HG02981 (cell line): ENCODE data around the gene CNTF.
"Not testable (repeated sequence)": the region's sequence is repeated elsewhere in the genome, so short reads cannot be mapped to it uniquely, and the experiment has no call there.

ENCODE experiments used
- ATAC-seq: cut with Tn5 transposase; IDR thresholded peaks from one replicate; pipeline ENCODE4 v1.9.1; 2021; ENCODE audit warnings: mild to moderate bottlenecking, moderate library complexity; ENCODE audit not compliant: unreplicated experiment

CNTF gene, protein sequence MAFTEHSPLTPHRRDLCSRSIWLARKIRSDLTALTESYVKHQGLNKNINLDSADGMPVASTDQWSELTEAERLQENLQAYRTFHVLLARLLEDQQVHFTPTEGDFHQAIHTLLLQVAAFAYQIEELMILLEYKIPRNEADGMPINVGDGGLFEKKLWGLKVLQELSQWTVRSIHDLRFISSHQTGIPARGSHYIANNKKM

DNA sequence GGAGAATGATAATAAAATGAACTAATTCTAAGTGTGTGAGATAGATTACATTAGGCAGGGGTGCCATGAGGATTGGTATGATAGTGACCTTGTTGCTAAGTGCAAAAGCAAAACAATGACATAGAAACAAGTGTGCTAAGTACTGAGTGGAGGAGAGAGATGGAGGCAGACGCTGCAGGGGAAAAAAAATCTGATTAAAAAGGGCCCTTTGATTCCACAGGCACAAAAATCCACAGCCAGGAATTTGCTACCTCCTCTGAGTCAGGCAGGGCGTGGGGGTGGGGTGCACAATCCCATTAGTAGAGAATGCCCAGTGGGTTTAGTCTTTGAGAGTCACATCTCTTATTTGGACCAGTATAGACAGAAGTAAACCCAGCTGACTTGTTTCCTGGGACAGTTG is at the start of gene CNTF:
CNTF (plus strand) TSS at position 322 of the 400 bp plus-strand sequence. CDS start 88 bp downstream, outside the sequence.
- ATAC-seq: no peak

DNA sequence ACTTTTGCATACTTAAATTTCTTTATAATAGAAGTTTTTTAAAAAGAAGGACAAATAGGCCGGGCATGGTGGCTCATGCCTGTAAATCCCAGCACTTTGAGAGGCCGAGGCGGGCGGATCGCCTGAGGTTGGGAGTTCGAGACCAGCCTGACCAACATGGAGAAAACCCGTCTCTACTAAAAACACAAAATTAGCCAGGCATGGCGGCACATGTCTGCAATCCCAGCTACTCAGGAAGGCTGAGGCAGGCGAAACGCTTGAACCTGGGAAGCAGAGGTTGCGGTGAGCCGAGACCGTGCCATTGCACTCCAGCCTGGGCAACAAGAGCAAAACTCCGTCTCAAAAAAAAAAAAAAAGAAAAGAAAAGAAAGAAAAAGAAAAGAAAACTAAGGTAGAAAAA is 49.6 kb upstream of the CNTF start:
- ATAC-seq: not testable (repeated sequence)

DNA sequence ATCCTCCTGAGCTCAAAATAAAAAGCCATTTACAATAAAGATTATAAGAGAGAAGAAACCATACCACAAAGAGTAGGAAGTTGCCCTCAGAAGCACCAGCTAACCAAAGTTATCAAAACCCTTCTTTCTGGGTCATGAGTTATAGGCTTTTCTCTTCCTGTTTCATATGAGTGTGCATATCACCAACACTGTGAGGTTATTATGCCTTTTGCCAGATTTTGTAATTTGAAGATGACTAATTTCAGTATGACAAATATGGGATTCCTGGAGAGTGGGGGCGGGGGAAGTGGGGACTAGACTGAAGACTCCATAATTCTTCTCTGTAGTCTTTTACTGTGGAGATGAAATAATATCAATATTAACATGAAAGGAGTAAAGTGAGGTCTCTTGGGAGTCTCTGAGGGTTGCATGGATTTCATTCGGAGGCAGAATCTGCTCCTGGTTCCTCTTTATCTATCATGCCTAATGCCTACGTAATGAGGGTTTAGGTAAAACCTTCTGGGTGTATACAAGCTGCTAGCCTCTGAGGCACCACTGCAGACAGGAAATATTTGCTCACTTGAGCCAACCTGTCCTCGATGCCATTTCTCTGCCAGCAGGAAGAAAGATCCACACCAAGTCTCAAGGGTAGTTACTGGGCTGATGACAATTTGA is 48.9 kb upstream of the CNTF start:
- ATAC-seq: peak; percentile 29

DNA sequence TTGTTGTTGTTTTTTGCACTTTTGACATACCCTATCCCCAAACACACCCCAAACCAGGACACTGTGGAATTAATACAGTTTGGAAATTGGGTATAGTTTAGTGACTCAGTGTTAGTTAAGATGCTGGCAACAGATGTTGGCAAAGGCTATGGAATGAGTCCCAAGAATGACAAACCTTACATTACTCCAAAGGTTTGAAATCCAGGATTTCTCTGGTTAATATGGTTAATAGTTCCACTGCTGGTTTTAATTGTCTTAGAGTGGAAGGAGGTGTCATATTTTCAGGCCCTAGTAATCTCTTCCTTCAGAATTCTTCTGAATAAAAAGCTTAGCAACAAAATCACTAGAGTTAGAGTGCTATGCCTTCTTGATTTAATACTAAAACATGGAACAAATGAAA is 47.6 kb upstream of the CNTF start:
- no peak for ATAC-seq

DNA sequence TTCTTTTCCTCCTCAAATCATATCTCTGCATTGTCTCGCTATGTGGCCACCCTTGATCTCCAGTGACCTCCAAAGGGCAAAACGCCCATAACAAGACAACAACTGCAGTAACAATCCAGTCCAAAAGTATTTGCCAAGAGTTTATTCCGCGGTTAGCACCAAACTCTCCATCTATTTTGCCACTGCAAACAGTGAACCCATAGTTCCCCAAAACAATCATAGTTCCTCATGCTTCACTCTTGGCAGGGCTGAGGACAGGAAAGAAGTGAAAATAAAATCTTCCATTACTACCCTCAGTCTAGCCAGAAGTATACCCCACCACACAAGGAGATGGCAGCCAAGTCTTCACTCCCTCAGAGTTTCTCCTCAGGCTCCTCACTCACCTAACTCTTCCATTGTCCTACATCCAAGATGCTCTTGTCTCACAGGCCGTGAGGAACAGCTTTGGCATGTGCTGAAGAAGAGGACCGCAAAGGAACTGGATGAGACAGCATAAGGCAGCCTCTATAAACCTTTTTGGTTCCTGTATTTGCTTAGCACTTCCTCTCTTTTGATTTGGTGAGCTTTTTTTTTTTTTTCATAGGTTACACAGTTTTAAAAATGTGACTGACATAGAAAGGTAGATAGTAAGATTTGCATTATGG is 47.0 kb upstream of the CNTF start, which contains the start of gene LPXN:
LPXN (minus strand) TSS at position 480 of the 644 bp plus-strand sequence; CDS start at position 396, 84 bp downstream.
- no peak for ATAC-seq

DNA sequence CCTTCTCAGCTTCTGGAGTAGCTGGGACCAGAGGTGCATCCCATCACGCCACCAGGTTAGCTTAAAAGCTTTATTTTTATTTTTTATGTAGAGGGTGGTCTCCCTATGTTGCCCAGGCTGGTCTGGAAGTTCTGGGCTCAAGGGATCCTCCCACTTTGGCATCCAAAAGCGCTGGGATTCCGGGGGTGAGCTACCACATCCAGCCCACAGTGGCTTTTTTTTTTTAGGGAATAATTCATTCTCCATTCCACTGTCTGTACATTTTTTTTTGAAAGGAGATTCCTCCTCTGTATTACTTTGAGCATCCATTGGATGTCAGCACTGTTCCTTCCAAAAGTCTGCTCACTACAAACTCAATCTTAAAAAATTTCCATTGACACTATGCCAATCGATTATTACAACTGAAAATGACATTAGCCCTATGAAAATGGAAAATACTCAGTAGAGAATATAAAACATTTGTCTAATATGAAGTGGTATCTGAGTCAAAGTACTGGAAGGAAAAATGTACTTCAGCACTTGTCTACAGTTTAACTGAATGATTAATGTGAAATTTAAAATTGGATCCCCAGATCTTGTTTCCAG is 45.5 kb upstream of the CNTF start:
- ATAC-seq: no peak

DNA sequence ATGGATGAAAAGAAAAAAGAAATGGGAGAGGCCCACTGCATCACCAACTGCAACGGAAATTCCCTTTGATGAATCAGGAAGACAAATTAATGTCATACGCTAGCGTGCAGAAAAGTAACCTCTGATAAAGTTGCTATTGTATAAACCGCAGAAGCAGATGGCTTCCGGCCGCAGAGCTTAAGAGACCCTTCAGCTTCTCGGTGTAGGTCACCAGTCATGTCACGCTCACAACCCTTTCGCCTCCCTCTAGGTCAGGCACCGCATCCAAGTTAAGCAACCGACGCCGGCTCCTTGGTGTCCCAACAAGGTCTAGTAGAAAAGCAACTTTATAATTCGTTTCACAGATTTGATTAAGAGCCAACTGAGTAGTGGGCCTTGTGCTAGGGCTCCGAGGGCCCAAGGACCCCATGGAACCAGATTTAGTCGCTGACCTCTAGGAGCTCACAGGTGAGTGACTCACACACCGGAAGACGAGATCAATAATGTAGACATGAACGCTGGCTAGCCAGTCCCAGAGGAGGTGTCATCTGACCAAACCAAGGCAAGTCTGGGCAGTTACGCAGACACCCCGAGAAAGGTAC is 44.8 kb upstream of the CNTF start:
- ATAC-seq: peak; percentile 45

DNA sequence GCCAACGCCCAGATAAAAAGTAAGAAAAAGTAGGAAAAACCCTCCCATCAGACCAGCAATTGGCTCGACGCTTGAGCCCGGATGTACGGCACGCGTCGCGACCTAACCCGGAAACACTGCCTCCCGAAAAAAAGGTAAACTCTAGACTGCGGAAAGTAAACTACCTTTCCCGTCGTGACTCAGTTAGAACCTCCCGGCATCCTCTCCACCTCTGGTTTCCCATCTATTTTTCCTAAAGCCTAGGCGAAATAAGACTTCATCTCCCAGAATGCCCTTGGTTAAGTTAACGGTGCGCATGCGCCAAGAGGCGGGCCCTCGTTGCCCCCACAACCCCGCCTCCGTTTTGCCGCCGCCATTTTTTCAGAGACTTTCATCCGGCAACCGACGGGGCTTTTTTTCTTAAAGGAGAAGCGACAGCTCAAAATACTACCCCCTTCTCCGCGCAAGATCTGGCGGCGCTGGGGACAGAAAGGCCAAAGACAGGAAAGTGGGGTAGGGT is 44.3 kb upstream of the CNTF start:
- no peak for ATAC-seq

DNA sequence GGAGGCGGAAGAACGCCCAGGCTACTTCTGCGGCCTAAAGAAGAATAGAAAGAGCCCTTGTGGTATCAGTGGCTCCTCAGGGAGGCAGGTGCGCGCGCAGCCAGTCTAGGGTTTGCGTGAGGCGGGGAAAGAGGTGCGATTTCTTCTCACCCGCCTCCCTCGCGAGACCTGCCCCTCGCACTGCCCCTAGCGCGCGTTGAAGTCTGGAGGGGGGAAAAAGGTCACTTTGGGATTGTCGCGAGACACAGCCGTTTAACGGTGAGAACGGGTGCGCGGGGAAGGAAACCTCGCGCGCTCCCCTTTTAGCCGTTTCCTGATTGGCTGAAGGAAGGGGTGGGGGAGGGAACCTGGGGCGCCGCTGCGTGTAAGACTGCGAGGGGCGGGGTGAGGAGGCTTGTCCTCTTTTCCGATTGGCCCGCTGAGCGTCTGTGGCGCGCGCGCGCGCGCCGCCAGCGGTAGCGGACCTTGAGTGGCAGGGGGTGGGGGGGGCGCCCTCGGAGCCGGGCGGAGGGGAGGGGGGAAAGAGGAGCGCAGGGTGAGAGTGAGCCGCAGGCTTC is 43.8 kb upstream of the CNTF start, which contains the start of gene ZFP91:
ZFP91 (plus strand) TSS at position 429 of the 557 bp plus-strand sequence. CDS start 219 bp downstream, outside the sequence.
- ATAC-seq: peak; percentile 39

DNA sequence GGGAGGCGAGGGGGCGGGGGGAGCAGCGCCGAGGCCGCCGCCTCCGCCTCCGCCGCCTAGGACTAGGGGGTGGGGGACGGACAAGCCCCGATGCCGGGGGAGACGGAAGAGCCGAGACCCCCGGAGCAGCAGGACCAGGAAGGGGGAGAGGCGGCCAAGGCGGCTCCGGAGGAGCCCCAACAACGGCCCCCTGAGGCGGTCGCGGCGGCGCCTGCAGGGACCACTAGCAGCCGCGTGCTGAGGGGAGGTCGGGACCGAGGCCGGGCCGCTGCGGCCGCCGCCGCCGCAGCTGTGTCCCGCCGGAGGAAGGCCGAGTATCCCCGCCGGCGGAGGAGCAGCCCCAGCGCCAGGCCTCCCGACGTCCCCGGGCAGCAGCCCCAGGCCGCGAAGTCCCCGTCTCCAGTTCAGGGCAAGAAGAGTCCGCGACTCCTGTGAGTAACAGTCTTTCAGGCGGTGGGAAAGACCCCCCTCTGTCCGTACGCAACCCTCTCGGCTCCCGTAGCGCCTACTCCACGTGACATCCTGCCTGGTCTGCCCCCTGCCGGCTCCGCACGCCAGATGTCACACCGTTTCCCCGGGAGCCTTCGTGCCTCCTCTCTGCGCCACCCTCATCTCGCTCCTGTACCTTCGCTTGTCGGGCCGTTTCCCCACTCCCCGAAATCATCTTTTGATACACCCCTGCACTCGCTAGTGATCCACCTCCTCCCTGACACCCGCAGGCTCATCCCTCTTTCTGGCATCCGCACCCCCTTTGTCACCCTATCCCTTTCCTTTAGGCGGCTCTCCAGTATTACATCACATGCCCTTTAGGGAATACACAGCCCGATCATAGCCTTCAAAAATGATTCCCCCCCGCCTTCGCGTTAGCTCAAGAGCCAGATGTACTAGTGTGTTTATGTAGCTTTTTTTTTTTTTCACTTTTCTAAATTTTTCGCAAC is 43.0 kb upstream of the CNTF start:
- peak; percentile 39 for ATAC-seq

DNA sequence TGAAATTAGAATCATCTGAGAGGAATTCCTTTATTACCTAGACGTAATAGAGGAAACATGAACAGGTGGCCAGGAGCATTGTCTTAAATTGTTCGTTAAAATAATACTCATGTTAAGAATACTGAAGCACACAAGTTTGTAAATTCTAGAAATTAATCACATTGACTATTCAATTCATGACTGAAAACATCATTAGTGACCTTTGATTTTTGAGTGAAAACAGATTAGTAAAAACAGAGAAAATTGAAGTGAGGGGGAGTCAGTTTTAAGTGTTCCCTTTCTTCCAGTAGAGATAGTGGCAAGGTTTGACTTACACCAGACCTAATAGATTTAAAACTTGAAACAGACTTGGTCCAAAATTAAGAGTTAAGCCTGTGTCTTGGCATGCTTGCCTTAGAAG is 42.2 kb upstream of the CNTF start:
- ATAC-seq: no peak

DNA sequence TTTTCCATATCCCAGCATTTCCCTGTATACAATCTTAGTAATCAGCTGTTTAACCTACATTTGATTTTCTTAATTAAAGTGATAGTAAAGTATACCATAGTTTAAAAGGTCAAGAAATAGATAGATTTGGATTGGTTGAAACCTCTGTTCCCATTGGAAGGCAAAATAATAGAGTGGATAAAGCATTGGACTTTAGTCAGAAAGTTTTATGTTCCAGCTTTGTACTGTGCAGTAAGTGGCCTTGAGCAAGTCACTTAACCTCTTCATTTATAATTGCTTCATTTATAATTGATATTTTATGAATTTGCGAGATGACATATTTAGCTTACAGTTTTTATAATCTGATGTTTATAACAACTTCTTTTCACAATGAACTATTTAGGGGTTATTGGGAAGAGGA is 40.0 kb upstream of the CNTF start:
- ATAC-seq: no peak

DNA sequence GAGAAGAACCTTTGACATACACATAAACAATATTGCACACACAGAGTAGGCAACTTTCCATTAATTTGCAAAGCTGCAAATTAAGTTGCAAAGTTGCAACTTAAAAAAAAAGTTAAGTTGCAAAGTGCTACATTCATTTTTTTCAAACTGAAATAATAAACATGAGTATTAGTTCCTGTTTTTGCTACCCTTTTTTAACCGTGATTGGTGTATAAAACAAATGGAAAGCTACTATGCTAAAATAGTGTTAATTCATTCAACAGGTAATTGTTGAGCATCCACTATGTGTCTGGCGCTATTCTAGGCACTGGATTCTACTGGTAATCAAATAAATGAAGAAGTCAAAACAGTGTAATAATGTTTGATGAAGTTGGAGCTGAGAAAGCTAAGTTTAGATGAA is 35.5 kb upstream of the CNTF start:
- ATAC-seq: no peak

DNA sequence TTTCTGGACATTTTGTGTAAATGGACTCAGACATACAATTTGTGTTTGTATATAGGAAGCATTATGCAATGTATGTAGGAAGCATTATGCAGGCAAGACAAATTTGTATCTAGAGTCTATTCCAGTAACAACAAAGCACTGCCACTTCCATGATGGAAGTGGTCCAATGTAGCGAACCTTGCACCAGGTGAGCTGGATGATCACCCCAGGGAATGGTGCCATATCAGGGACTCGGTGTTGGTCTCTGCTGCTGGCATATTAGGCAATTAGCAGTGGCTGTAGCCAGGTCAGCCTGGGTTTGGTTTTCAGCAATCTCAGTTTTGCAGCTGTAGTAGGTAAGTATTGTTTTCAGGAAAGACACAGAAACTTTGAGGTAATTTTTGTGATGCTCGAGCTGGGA is 30.8 kb upstream of the CNTF start:
- no peak for ATAC-seq

DNA sequence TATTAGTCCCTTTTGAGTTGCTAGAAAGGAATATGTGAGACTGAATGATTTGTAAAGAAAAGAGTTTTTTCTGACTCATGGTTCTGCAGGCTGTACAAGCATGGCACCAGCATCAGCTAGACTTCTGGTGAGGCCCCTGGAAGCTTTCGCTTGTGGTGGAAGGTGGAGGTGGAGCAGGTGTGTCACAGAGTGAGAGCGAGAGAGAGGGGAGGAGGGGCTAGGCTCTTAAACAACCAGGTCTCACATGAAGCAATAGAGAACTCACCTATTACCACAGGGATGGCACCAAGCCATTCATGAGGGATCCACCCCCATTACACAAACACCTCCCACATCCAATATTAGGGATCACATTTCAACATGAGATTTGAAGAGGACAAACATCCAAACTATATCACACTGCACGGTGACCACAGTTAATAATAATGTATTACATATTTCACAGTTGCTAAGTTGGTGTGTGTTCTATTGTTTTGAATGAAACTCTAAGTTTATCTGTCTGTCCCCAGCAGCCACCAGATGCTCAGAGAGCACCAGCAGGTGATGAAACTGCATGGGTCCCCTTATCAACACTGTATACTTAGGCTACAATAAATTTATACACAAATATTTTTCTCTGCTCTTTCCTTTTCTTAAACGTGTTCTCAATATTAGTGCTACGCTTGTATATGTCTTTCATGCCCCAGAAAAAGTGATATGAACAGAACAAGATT is 29.5 kb upstream of the CNTF start:
- ATAC-seq: no peak

DNA sequence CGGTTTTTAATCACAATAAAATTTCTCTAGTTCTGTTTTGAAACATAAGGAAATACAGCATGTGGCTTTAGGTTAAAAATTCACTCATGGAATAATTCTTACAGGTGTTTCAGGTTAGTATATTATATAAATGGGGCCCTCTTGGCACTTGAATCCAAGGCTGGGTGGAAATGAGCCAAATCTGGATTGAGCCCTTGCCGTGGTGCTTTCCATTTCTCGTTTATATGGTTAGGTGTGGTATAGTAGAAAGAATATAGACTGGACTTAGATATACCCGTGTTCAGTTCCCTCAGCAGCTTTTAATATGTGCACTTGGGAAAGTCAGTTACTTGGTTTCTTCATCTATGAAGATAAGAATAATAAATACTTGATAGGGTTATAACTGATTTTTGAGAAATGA is 27.6 kb upstream of the CNTF start:
- no peak for ATAC-seq

DNA sequence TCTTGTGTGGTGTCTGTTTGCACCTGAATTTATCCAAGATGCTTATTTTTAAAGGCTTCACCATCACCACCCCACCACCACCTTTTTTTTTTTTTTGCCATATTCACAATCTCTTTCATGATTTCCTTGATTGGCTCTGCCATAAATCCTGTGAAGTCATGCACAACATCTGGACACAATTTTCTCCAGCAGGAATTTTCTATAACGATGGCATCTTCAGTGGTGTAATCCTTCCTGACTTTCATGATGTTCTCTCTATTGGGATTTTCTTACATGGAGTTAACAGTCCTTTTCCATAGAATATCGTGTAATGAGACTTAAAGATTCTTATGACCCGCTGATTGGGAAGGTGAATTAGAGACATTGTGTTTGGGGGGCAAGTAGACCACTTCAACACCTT is 25.8 kb upstream of the CNTF start:
- ATAC-seq: no peak

DNA sequence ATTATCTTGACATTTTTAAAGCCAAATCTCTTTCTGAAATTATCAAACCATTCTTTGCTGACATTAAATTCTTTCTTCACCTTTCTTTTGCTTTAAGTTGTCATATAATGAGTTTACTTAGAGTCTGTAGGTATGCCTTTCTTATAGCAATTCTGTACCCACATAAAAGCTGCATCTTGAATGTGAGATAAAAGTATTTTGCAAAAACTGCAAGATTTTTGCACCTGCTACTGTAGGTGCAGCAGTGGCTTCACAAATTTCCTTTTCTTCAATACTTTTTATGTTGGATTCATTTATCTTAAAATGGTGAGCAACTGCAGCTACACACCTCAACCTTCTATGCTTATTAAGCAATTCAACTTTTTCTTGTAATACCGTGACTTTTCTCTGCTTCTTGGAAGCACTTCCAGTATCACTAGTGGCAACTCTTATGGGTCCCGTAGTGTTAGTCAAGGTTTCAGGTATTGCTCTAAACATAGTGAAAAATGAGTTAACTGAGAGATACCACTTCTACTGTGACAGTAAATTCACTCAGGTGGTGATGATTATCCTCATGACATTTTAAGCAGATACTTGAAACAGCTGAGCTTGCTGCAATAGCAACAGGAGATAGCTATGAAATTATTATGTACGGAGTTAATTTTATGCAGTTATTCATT is 24.9 kb upstream of the CNTF start:
- ATAC-seq: no peak

DNA sequence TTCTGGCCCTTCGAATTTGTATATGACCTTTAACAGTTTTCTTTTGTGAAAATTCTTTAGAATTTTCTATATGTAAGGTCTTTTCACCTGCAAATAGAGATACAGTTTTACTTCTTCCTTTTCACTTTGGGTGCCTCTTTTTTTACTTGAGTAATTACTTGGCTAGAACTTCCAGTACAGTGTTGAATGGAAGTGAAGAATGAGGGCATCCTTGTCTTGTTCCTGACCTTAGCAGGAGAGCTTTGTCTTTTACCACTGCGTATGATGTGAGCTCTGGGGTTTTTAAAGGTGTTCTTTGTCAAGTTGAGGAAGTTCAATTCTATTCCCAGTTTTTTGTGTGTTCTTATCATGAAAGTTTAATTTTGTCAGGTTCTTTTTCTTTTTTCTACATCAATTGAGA is 22.0 kb upstream of the CNTF start:
- no peak for ATAC-seq
